HG03066 (cell line): Measurements from ENCODE around the gene B4GALNT4.
"Not testable (repeated sequence)": the region's sequence is repeated elsewhere in the genome, so short reads cannot be mapped to it uniquely, and the experiment has no call there.

Source experiments
- ATAC-seq: cut with Tn5 transposase; IDR thresholded peaks from one replicate; pipeline ENCODE4 v1.9.1; 2021; ENCODE audit warnings: low read depth; ENCODE audit not compliant: unreplicated experiment

Gene B4GALNT4

GRCh38 chr11:335779-336658 lies 33.3 kb upstream of the B4GALNT4 start:
- ATAC-seq, result no peak

- no peak for ATAC-seq
These were observed 32.6 kb upstream of the B4GALNT4 start for GRCh38 chr11:336659-337198.

- no peak for ATAC-seq
These were observed 31.6 kb upstream of the B4GALNT4 start for GRCh38 chr11:337711-338110.

- no peak for ATAC-seq
These were observed 29.3 kb upstream of the B4GALNT4 start for GRCh38 chr11:339963-340362.

- no peak for ATAC-seq
These were observed 28.5 kb upstream of the B4GALNT4 start for GRCh38 chr11:340539-341512.

- ATAC-seq, result no peak
These were observed 27.0 kb upstream of the B4GALNT4 start for GRCh38 chr11:342328-342727.

GRCh38 chr11:344836-345578 lies 24.3 kb upstream of the B4GALNT4 start:
- ATAC-seq, result no peak

GRCh38 chr11:346529-346928 lies 22.8 kb upstream of the B4GALNT4 start:
- ATAC-seq, result no peak

- not testable (repeated sequence) for ATAC-seq
These were observed 19.9 kb upstream of the B4GALNT4 start for GRCh38 chr11:349270-349954.

- ATAC-seq, result not testable (repeated sequence)
These were observed 19.1 kb upstream of the B4GALNT4 start for GRCh38 chr11:350033-350722.

- ATAC-seq, result peak; percentile 58
These were observed 18.5 kb upstream of the B4GALNT4 start for GRCh38 chr11:350723-351255.

GRCh38 chr11:351411-351810 lies 17.9 kb upstream of the B4GALNT4 start:
- ATAC-seq, result no peak

GRCh38 chr11:352456-353031 lies 16.8 kb upstream of the B4GALNT4 start:
- no peak for ATAC-seq

GRCh38 chr11:353179-353873 lies 16.0 kb upstream of the B4GALNT4 start:
- no peak for ATAC-seq

GRCh38 chr11:355581-356458 lies 13.5 kb upstream of the B4GALNT4 start:
- no peak for ATAC-seq

GRCh38 chr11:356610-357009 lies 12.7 kb upstream of the B4GALNT4 start:
- no peak for ATAC-seq

- ATAC-seq, result no peak
These were observed 11.7 kb upstream of the B4GALNT4 start for GRCh38 chr11:357582-357981.
